C1 segment of cervical spinal cord (tissue), 14 donors: ENCODE results near the gene FAM114A1.
"Not testable (repeated sequence)": the region's sequence is repeated elsewhere in the genome, so short reads cannot be mapped to it uniquely, and the experiment has no call there.

ENCODE experiments used
- DNase-seq, 14 donors: peaks; one replicate each; lab custom pipeline; 2025; lab: John Stamatoyannopoulos, UW

FAM114A1 gene

GRCh38 chr4:38965866-38966265 lies 98.3 kb downstream of the FAM114A1 start:
- DNase-seq = no peak

- no peak for DNase-seq
These were observed 99.9 kb downstream of the FAM114A1 start for GRCh38 chr4:38967260-38968095.

GRCh38 chr4:38968668-38969067 lies 101.1 kb downstream of the FAM114A1 start:
- no peak for DNase-seq

GRCh38 chr4:38976308-38976707 lies 108.7 kb downstream of the FAM114A1 start:
- no peak for DNase-seq

GRCh38 chr4:38979081-38979480 lies 111.5 kb downstream of the FAM114A1 start:
- peak in 1 of 14 donors; percentile 81 for DNase-seq

- DNase-seq = peak in 1 of 14 donors; percentile 50
These were observed 112.1 kb downstream of the FAM114A1 start for GRCh38 chr4:38979511-38980230.

- DNase-seq = no peak
These were observed 113.5 kb downstream of the FAM114A1 start for GRCh38 chr4:38980903-38981676.

- DNase-seq = no peak
These were observed 114.9 kb downstream of the FAM114A1 start for GRCh38 chr4:38982361-38983095.

- DNase-seq = no peak
These were observed 115.7 kb downstream of the FAM114A1 start for GRCh38 chr4:38983291-38983690.

GRCh38 chr4:38983787-38984598 lies 116.4 kb downstream of the FAM114A1 start:
- peak in 1 of 14 donors; percentile 84 for DNase-seq

GRCh38 chr4:38985410-38986100 lies 117.9 kb downstream of the FAM114A1 start:
- DNase-seq = no peak

- no peak for DNase-seq
These were observed 119.9 kb downstream of the FAM114A1 start for GRCh38 chr4:38987491-38987890.

- not testable (repeated sequence) for DNase-seq
These were observed 120.7 kb downstream of the FAM114A1 start for GRCh38 chr4:38988353-38988752.

GRCh38 chr4:38989487-38989886 lies 121.9 kb downstream of the FAM114A1 start:
- no peak for DNase-seq

GRCh38 chr4:38990241-38990640 lies 122.6 kb downstream of the FAM114A1 start:
- DNase-seq = no peak

- DNase-seq = no peak
These were observed 126.1 kb downstream of the FAM114A1 start for GRCh38 chr4:38993683-38994082.

GRCh38 chr4:38994135-38994534 lies 126.5 kb downstream of the FAM114A1 start:
- DNase-seq = no peak
